Peyer's patch (tissue), 4 donors: ENCODE data around the gene KCMF1. TPM values are rescaled to one million over a fixed set of nuclear protein-coding genes. Genes with fewer than 3 reads are reported as not detected.

Experiments
- DNase-seq, 3 donors: peaks; one replicate each; pipeline ENCODE4 v3.0.0-alpha.2; 2017 to 2019
- H3K27ac ChIP-seq, 4 donors: fragments of 200-600 bp; sonication (generic); one replicate each; pipeline ENCODE4 v1.5.1; 2016 to 2019
- H3K27me3 ChIP-seq, 2 donors: fragments of 200-600 bp; sonication (generic); one replicate each; pipeline ENCODE4 v1.5.1; 2019
- H3K36me3 ChIP-seq, 3 donors: fragments of 200-600 bp; sonication (generic); one replicate each; pipeline ENCODE4 v1.5.1; 2016 to 2019
- H3K4me1 ChIP-seq, 4 donors: fragments of 200-600 bp; sonication (generic); one replicate each; pipeline ENCODE4 v1.5.1; 2016 to 2019
- H3K4me3 ChIP-seq, 4 donors: fragments of 200-600 bp; sonication (generic); 1 replicate in 3 of 4; 2 replicates in 1 of 4; pipeline ENCODE4 v1.5.1; 2016 to 2019; ENCODE audit warnings: mild to moderate bottlenecking in 1 of 4
- H3K9me3 ChIP-seq, 4 donors: fragments of 200-600 bp; sonication (generic); one replicate each; pipeline ENCODE4 v1.5.1; 2016 to 2019; ENCODE audit warnings: mild to moderate bottlenecking in 1 of 4
- CTCF ChIP-seq, 6 experiments: fragments of 450-650 bp in 4 of 6; fragments of 200-600 bp in 2 of 6; sonication (generic) in 1 of 6; IDR thresholded peaks; one replicate each; pipeline ENCODE4 v1.5.1; 2017 to 2019; ENCODE audit warnings: antibody characterized with exemption in 6 of 6, mild to moderate bottlenecking in 3 of 6, moderate library complexity in 1 of 6
- POLR2A ChIP-seq, 2 donors: fragments of 450-650 bp; IDR thresholded peaks; one replicate each; pipeline ENCODE4 v1.5.1; 2017; ENCODE audit warnings: antibody characterized with exemption in 2 of 2, mild to moderate bottlenecking in 2 of 2, moderate library complexity in 2 of 2
- total RNA-seq, 4 donors: library from RNA; depleted of rRNA; stranded (reverse); fragments of >200 nt; gene quantifications; one replicate each; pipeline ENCODE4 v1.1.0, GENCODE V29; 2016

The KCMF1 gene
- total RNA-seq, 4 donors from 2014 or later, result 28.1 to 66.5 (median 44.3) TPM

- peak in 2 of 3 donors; percentile 83 to 87 for DNase-seq
- no peak overlapping the region for H3K4me3 ChIP-seq
- no peaks in the 10 kb centered on the region for H3K27me3 ChIP-seq
- H3K9me3 ChIP-seq, result no peaks in the 10 kb centered on the region
- H3K4me1 ChIP-seq, result peaks cover 0 to 28% (median 0%) of the 10 kb centered on the region in 4 donors
- TF ChIP-seq POLR2A (IDR thresholded peaks at IDR 0.05), result peak in 1 of 2 donors; percentile 89
- no peak for TF ChIP-seq CTCF (IDR thresholded peaks at IDR 0.05)
- peak overlapping the region in 3 of 4 donors; percentile 71 to 84 (median 77) for H3K27ac ChIP-seq
- no peaks in the 10 kb centered on the region for H3K36me3 ChIP-seq
These were observed 12.6 kb upstream of the KCMF1 start for GRCh38 chr2:84958135-84959059.

GRCh38 chr2:84959095-84959565, 11.8 kb upstream of the KCMF1 start:
- Histone ChIP-seq H3K9me3 (no peaks in the 10 kb centered on the region), H3K36me3 (no peaks in the 10 kb centered on the region), H3K27ac (peak overlapping the region in 2 of 4 donors; percentile 77 to 84), H3K4me1 (peaks cover 0 to 31% (median 0%) of the 10 kb centered on the region in 4 donors), H3K4me3 (no peak overlapping the region), H3K27me3 (no peaks in the 10 kb centered on the region)
- TF ChIP-seq POLR2A (IDR thresholded peaks at IDR 0.05) (no peak), CTCF (IDR thresholded peaks at IDR 0.05) (no peak)
- no peak for DNase-seq

GRCh38 chr2:84959566-84960506, 11.1 kb upstream of the KCMF1 start:
- H3K4me3 ChIP-seq, result no peak overlapping the region
- DNase-seq, result no peak
- TF ChIP-seq CTCF (IDR thresholded peaks at IDR 0.05) (no peak), POLR2A (IDR thresholded peaks at IDR 0.05) (no peak)
- peak overlapping the region in 2 of 4 donors; percentile 77 to 84 for H3K27ac ChIP-seq
- H3K36me3 ChIP-seq, result no peaks in the 10 kb centered on the region
- H3K9me3 ChIP-seq, result no peaks in the 10 kb centered on the region
- no peaks in the 10 kb centered on the region for H3K27me3 ChIP-seq
- peaks cover 0 to 36% (median 0%) of the 10 kb centered on the region in 4 donors for H3K4me1 ChIP-seq

- DNase-seq, result peak in 1 of 3 donors; percentile 30
- Histone ChIP-seq H3K27me3 (no peaks in the 10 kb centered on the region), H3K4me3 (no peak overlapping the region), H3K4me1 (peaks cover 0 to 34% (median 0%) of the 10 kb centered on the region in 4 donors), H3K36me3 (peaks cover 0 to 16% (median 0%) of the 10 kb centered on the region in 3 donors), H3K9me3 (no peaks in the 10 kb centered on the region), H3K27ac (peak overlapping the region in 1 of 4 donors; percentile 65)
- TF ChIP-seq CTCF (IDR thresholded peaks at IDR 0.05), result no peak
- no peak for TF ChIP-seq POLR2A (IDR thresholded peaks at IDR 0.05)
These were observed 8.0 kb upstream of the KCMF1 start for GRCh38 chr2:84962917-84963316.

GRCh38 chr2:84963323-84963691, 7.7 kb upstream of the KCMF1 start:
- no peaks in the 10 kb centered on the region for H3K27me3 ChIP-seq
- no peak for TF ChIP-seq POLR2A (IDR thresholded peaks at IDR 0.05)
- TF ChIP-seq CTCF (IDR thresholded peaks at IDR 0.05), result no peak
- H3K9me3 ChIP-seq, result no peaks in the 10 kb centered on the region
- H3K4me3 ChIP-seq, result no peak overlapping the region
- H3K36me3 ChIP-seq, result peaks cover 0 to 16% (median 0%) of the 10 kb centered on the region in 3 donors
- no peak for DNase-seq
- peak overlapping the region in 1 of 4 donors; percentile 65 for H3K27ac ChIP-seq
- peaks cover 0 to 35% (median 0%) of the 10 kb centered on the region in 4 donors for H3K4me1 ChIP-seq
